H1 (cell line): ENCODE measurements around the gene PCDH19. TPM values are rescaled to one million over a fixed set of nuclear protein-coding genes. Genes with fewer than 3 reads are reported as not detected.

ENCODE experiments used
- RXRA ChIP-seq: IDR thresholded peaks from 2 replicates; pipeline ENCODE4 v1.6.1; 2011; ENCODE audit warnings: low read depth, mild to moderate bottlenecking, low read length, moderate library complexity; ENCODE audit not compliant: insufficient read depth
- polyA plus RNA-seq, 7 experiments: library from polyadenylated mRNA; depleted of rRNA in 3 of 7; stranded (reverse) in 5 of 7; unstranded in 2 of 7; fragments of >200 nt in 5 of 7; fragments of 200-250 nt in 2 of 7; gene quantifications; 1 replicate in 5 of 7; 2 replicates in 1 of 7; 4 replicates in 1 of 7; pipeline versions ENCODE4 v1.2.1 to v1.2.3, GENCODE V29; 2011 to 2013; ENCODE audit warnings: missing spikeins in 2 of 7, mixed read lengths in 2 of 7
- total RNA-seq: library from RNA; stranded (reverse); fragmentation: NEBNext Ultra II Directional; extraction: Animal tissue kit (Norgen Biotek cat#: 25700); gene quantifications from 2 replicates; pipeline ENCODE4 v1.2.1, GENCODE V29; 2021

The PCDH19 gene
- total and polyA plus RNA-seq, 2 of the 8 experiments (the other 6 are each of a cell fraction or from before 2014, with no cell fraction given): 0.12 to 1.2 TPM

- TF ChIP-seq RXRA: no peak
These were observed 110.5 kb downstream of the PCDH19 start (continued) for GRCh38 chrX:100299559-100299958.
